ENCODE measurements around the gene FAM3C.

The FAM3C gene

GRCh38 chr7:121331048-121331447 lies 65.1 kb downstream of the FAM3C start:
- Histone ChIP-seq H3K27ac (no peak overlapping the region), H2AFZ (no peak overlapping the region), H3K4me3 (ENCODE audit: low read depth, low read length) (no peak overlapping the region), H3K9me3 (ENCODE audit: control insufficient read depth, low read length) (no peaks in the 10 kb centered on the region), H3K9ac (no peak overlapping the region), H3K4me2 (ENCODE audit: low read length) (no peak overlapping the region), H3K27me3 (ENCODE audit: control insufficient read depth, insufficient read depth, low read length) (no peaks in the 10 kb centered on the region), H3K36me3 (ENCODE audit: control insufficient read depth, insufficient read depth, low read length) (no peaks in the 10 kb centered on the region), H3K79me2 (no peaks in the 10 kb centered on the region), H3K4me1 (peaks cover 2% of the 10 kb centered on the region)
- TF ChIP-seq CTCF (IDR thresholded peaks at IDR 0.05) = no peak

GRCh38 chr7:121330053-121330833 lies 65.9 kb downstream of the FAM3C start:
- no peak overlapping the region for H3K27ac ChIP-seq
- H3K27me3 ChIP-seq (ENCODE audit: control insufficient read depth, insufficient read depth, low read length) = no peaks in the 10 kb centered on the region
- H3K4me2 ChIP-seq (ENCODE audit: low read length) = peak overlapping the region; percentile 25
- H2AFZ ChIP-seq = peak overlapping the region; percentile 16
- no peak overlapping the region for H3K9ac ChIP-seq
- H3K9me3 ChIP-seq (ENCODE audit: control insufficient read depth, low read length) = no peaks in the 10 kb centered on the region
- peak overlapping the region; percentile 9 for H3K4me3 ChIP-seq (ENCODE audit: low read depth, low read length)
- no peaks in the 10 kb centered on the region for H3K36me3 ChIP-seq (ENCODE audit: control insufficient read depth, insufficient read depth, low read length)
- H3K79me2 ChIP-seq = no peaks in the 10 kb centered on the region
- H3K4me1 ChIP-seq = peaks cover 2% of the 10 kb centered on the region
- no peak for TF ChIP-seq CTCF (IDR thresholded peaks at IDR 0.05)

GRCh38 chr7:121329191-121330052 lies 66.7 kb downstream of the FAM3C start:
- no peak overlapping the region for H3K27ac ChIP-seq
- peak overlapping the region; percentile 43 for H3K4me2 ChIP-seq (ENCODE audit: low read length)
- H3K4me1 ChIP-seq = peaks cover 2% of the 10 kb centered on the region
- no peaks in the 10 kb centered on the region for H3K79me2 ChIP-seq
- H3K4me3 ChIP-seq (ENCODE audit: low read depth, low read length) = peak overlapping the region; percentile 9
- no peaks in the 10 kb centered on the region for H3K27me3 ChIP-seq (ENCODE audit: control insufficient read depth, insufficient read depth, low read length)
- TF ChIP-seq CTCF (IDR thresholded peaks at IDR 0.05) = no peak
- no peaks in the 10 kb centered on the region for H3K9me3 ChIP-seq (ENCODE audit: control insufficient read depth, low read length)
- H2AFZ ChIP-seq = peak overlapping the region; percentile 16
- no peaks in the 10 kb centered on the region for H3K36me3 ChIP-seq (ENCODE audit: control insufficient read depth, insufficient read depth, low read length)
- H3K9ac ChIP-seq = no peak overlapping the region

DNA sequence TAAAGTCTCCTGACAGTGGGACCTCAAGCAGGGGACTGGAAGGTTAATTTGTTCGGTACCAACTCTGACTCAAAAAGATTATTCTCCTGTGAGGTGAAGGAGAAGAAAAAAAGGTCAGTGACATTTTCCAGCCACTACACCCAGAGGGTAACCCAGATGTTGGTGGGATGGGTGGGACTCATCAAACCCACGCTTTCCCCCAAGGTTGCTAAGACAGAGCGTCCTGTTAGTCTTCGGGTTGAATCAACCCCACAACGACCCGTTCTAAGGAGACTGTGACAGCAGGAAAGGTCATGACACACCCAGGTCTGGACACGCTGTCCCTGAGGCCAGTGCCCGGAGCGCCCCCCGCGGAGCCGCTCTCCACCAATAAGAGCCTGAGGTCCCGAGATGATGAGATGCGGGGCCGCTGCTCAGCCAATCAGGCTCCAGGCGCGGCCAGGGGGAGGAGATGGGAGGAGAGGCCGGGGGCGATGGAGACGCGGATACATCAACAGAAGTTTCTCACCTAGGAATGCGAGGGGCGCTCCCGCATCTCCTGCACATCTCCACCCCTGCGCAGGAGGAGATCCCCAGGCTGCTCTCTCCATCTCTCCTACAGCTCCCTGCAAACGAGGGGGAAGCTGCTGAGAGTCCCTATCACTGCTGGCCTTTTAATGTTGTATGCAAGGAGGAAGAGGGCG lies 67.5 kb downstream of the FAM3C start, which contains the start of gene WNT16:
TSS of gene WNT16 (plus strand) at position 493 of the 683 bp plus-strand sequence. CDS start 293 bp downstream, outside the sequence.
- no peak within 1 kb of the TSS for H3K27ac ChIP-seq
- no peaks in the 10 kb centered on the region for H3K36me3 ChIP-seq (ENCODE audit: control insufficient read depth, insufficient read depth, low read length)
- TF ChIP-seq CTCF (IDR thresholded peaks at IDR 0.05) = no peak
- H3K9me3 ChIP-seq (ENCODE audit: control insufficient read depth, low read length) = no peaks in the 10 kb centered on the region
- H3K4me2 ChIP-seq (ENCODE audit: low read length) = peak within 1 kb of the TSS; percentile 43
- no peaks in the 10 kb centered on the region for H3K27me3 ChIP-seq (ENCODE audit: control insufficient read depth, insufficient read depth, low read length)
- H3K4me1 ChIP-seq = peaks cover 2% of the 10 kb centered on the region
- no peak within 1 kb of the TSS for H3K9ac ChIP-seq
- H3K79me2 ChIP-seq = no peaks in the 10 kb centered on the region
- H3K4me3 ChIP-seq (ENCODE audit: low read depth, low read length) = peak within 1 kb of the TSS; percentile 9
- H2AFZ ChIP-seq = no peak within 1 kb of the TSS

Data from parathyroid adenoma (tissue), 2 donors.